ENCODE measurements around the gene TRAF1. TPM values are rescaled to one million over a fixed set of nuclear protein-coding genes. Genes with fewer than 3 reads are reported as not detected.

The TRAF1 gene
- total RNA-seq, 2 donors from 2014 or later, result 1.5 to 3.1 TPM

- DNase-seq, result no peak
- no peak for TF ChIP-seq CTCF (IDR thresholded peaks at IDR 0.05)
- intact Hi-C loops (cut with DNase I), result no loop called here
These were observed 19.7 kb upstream of the TRAF1 start for GRCh38 chr9:120946259-120946658.

GRCh38 chr9:120944948-120945347, 18.4 kb upstream of the TRAF1 start:
- intact Hi-C loops (cut with DNase I), result no loop called here
- H3K9ac ChIP-seq (ENCODE audit: low read depth in 2 of 2, low read length in 2 of 2), result no peak overlapping the region
- no peaks in the 10 kb centered on the region for H3K27me3 ChIP-seq
- TF ChIP-seq CTCF (IDR thresholded peaks at IDR 0.05), result no peak
- H3K36me3 ChIP-seq, result no peaks in the 10 kb centered on the region
- no peak overlapping the region for H3K27ac ChIP-seq
- no peak for DNase-seq
- H3K4me1 ChIP-seq, result no peaks in the 10 kb centered on the region
- H3K9me3 ChIP-seq, result no peaks in the 10 kb centered on the region
- H3K4me3 ChIP-seq, result no peak overlapping the region

More at GRCh38 chr9:120946259-120946658, 19.7 kb upstream of the TRAF1 start:
- Histone ChIP-seq H3K4me1 (no peaks in the 10 kb centered on the region), H3K27me3 (no peaks in the 10 kb centered on the region), H3K9ac (ENCODE audit: low read depth in 2 of 2, low read length in 2 of 2) (no peak overlapping the region), H3K36me3 (no peaks in the 10 kb centered on the region), H3K4me3 (no peak overlapping the region), H3K27ac (no peak overlapping the region), H3K9me3 (no peaks in the 10 kb centered on the region)

GRCh38 chr9:120944434-120944843, 17.8 kb upstream of the TRAF1 start:
- H3K9ac ChIP-seq (ENCODE audit: low read depth in 2 of 2, low read length in 2 of 2), result no peak overlapping the region
- no peak overlapping the region for H3K27ac ChIP-seq
- DNase-seq, result no peak
- no peak for TF ChIP-seq CTCF (IDR thresholded peaks at IDR 0.05)
- H3K27me3 ChIP-seq, result no peaks in the 10 kb centered on the region
- H3K4me1 ChIP-seq, result no peaks in the 10 kb centered on the region
- no peaks in the 10 kb centered on the region for H3K9me3 ChIP-seq
- intact Hi-C loops (cut with DNase I), result no loop called here
- no peaks in the 10 kb centered on the region for H3K36me3 ChIP-seq
- H3K4me3 ChIP-seq, result no peak overlapping the region

GRCh38 chr9:120942186-120943001, 15.8 kb upstream of the TRAF1 start:
- Histone ChIP-seq H3K27ac (no peak overlapping the region), H3K36me3 (no peaks in the 10 kb centered on the region), H3K4me3 (no peak overlapping the region), H3K4me1 (no peaks in the 10 kb centered on the region), H3K9ac (ENCODE audit: low read depth in 2 of 2, low read length in 2 of 2) (no peak overlapping the region), H3K9me3 (no peaks in the 10 kb centered on the region), H3K27me3 (no peaks in the 10 kb centered on the region)
- TF ChIP-seq CTCF (IDR thresholded peaks at IDR 0.05), result no peak
- DNase-seq, result no peak
- intact Hi-C loops (cut with DNase I), result no loop called here

- no peaks in the 10 kb centered on the region for H3K4me1 ChIP-seq
- H3K4me3 ChIP-seq, result no peak overlapping the region
- no peak overlapping the region for H3K9ac ChIP-seq (ENCODE audit: low read depth in 2 of 2, low read length in 2 of 2)
- intact Hi-C loops (cut with DNase I), result no loop called here
- TF ChIP-seq CTCF (IDR thresholded peaks at IDR 0.05), result no peak
- no peak overlapping the region for H3K27ac ChIP-seq
- no peaks in the 10 kb centered on the region for H3K9me3 ChIP-seq
- no peak for DNase-seq
- H3K27me3 ChIP-seq, result no peaks in the 10 kb centered on the region
- no peaks in the 10 kb centered on the region for H3K36me3 ChIP-seq
These were observed 14.6 kb upstream of the TRAF1 start for GRCh38 chr9:120941046-120941770.

Measured in colonic mucosa (tissue), 4 donors.